Upper lobe of right lung (tissue), 1 donor: ENCODE measurements around the gene XKR3. TPM values are rescaled to one million over a fixed set of nuclear protein-coding genes. Genes with fewer than 3 reads are reported as not detected.

ENCODE experiments used
- ATAC-seq: fragments of 200-7000 bp; cut with Tn5 transposase; one replicate; pipeline ENCODE4 v1.9.1; 2020; ENCODE audit warnings: mild to moderate bottlenecking, moderate library complexity
- DNase-seq: peaks from one replicate; pipeline ENCODE4 v3.0.0-alpha.2; 2020
- H3K27ac ChIP-seq: fragments of 200-600 bp; one replicate; pipeline ENCODE4 v1.8.0; 2022
- H3K27me3 ChIP-seq: fragments of 200-600 bp; one replicate; pipeline ENCODE4 v1.8.0; 2022; ENCODE audit warnings: mild to moderate bottlenecking
- H3K36me3 ChIP-seq: fragments of 200-600 bp; one replicate; pipeline ENCODE4 v1.8.0; 2022
- H3K4me1 ChIP-seq: fragments of 200-600 bp; one replicate; pipeline ENCODE4 v1.8.0; 2022
- H3K4me3 ChIP-seq: fragments of 200-600 bp; one replicate; pipeline ENCODE4 v1.8.0; 2022; ENCODE audit warnings: mild to moderate bottlenecking
- H3K9me3 ChIP-seq: fragments of 200-600 bp; one replicate; pipeline ENCODE4 v1.8.0; 2022
- CTCF ChIP-seq: fragments of 200-600 bp; IDR thresholded peaks from one replicate; pipeline ENCODE4 v1.8.0; 2022; ENCODE audit warnings: antibody characterized with exemption
- intact Hi-C: fragments of 100-400 bp; cut with DNase I; formaldehyde crosslinking; loops from one replicate; pipeline ENCODE4 v1.11.0; 2022
- total RNA-seq: library from RNA; stranded (reverse); fragmentation: NEBNext Ultra II Directional; extraction: Animal tissue kit (Norgen Biotek cat#: 25700); gene quantifications from one replicate; pipeline ENCODE4 v1.2.1, GENCODE V29; 2021
- donor health status: DM: no; HTN: yes; CAD: no; lungs with severe emphysema.

Gene XKR3
- total RNA-seq, 1 donor from 2014 or later, result not detected

- no peak for TF ChIP-seq CTCF
- no peak for ATAC-seq
- Histone ChIP-seq H3K27ac (no peak overlapping the region), H3K27me3 (no peaks in the 10 kb centered on the region), H3K9me3 (peaks cover 5% of the 10 kb centered on the region), H3K4me1 (no peaks in the 10 kb centered on the region), H3K4me3 (no peak overlapping the region), H3K36me3 (no peaks in the 10 kb centered on the region)
- no peak for DNase-seq
- intact Hi-C loops, result no loop called here
Observed at GRCh38 chr22:16810188-16810802, 14.9 kb downstream of the XKR3 start.

- ATAC-seq (no peak), DNase-seq (no peak)
- no peak overlapping the region for H3K27ac ChIP-seq
- H3K4me1 ChIP-seq, result no peaks in the 10 kb centered on the region
- H3K36me3 ChIP-seq, result no peaks in the 10 kb centered on the region
- H3K27me3 ChIP-seq, result no peaks in the 10 kb centered on the region
- no peaks in the 10 kb centered on the region for H3K9me3 ChIP-seq
- H3K4me3 ChIP-seq, result no peak overlapping the region
- intact Hi-C loops, result no loop called here
- no peak for TF ChIP-seq CTCF
Observed at GRCh38 chr22:16808744-16809143, 16.5 kb downstream of the XKR3 start.

GRCh38 chr22:16807109-16807508, 18.1 kb downstream of the XKR3 start:
- no peak for ATAC-seq
- intact Hi-C loops, result no loop called here
- no peak for TF ChIP-seq CTCF
- DNase-seq, result no peak
- Histone ChIP-seq H3K27me3 (no peaks in the 10 kb centered on the region), H3K27ac (no peak overlapping the region), H3K4me3 (no peak overlapping the region), H3K9me3 (no peaks in the 10 kb centered on the region), H3K4me1 (no peaks in the 10 kb centered on the region), H3K36me3 (no peaks in the 10 kb centered on the region)

GRCh38 chr22:16806401-16806800, 18.8 kb downstream of the XKR3 start:
- Histone ChIP-seq H3K27me3 (no peaks in the 10 kb centered on the region), H3K4me1 (no peaks in the 10 kb centered on the region), H3K27ac (no peak overlapping the region), H3K36me3 (no peaks in the 10 kb centered on the region), H3K9me3 (no peaks in the 10 kb centered on the region), H3K4me3 (no peak overlapping the region)
- TF ChIP-seq CTCF, result no peak
- no peak for ATAC-seq
- no peak for DNase-seq
- intact Hi-C loops, result no loop called here

GRCh38 chr22:16804882-16805281, 20.3 kb downstream of the XKR3 start:
- H3K4me3 ChIP-seq, result no peak overlapping the region
- H3K4me1 ChIP-seq, result no peaks in the 10 kb centered on the region
- DNase-seq, result no peak
- intact Hi-C loops, result no loop called here
- H3K9me3 ChIP-seq, result no peaks in the 10 kb centered on the region
- TF ChIP-seq CTCF, result no peak
- H3K27ac ChIP-seq, result no peak overlapping the region
- no peaks in the 10 kb centered on the region for H3K27me3 ChIP-seq
- H3K36me3 ChIP-seq, result no peaks in the 10 kb centered on the region
- no peak for ATAC-seq
